Prostate gland (tissue), 2 donors: ENCODE measurements around the gene ARHGAP26. TPM values are rescaled to one million over a fixed set of nuclear protein-coding genes. Genes with fewer than 3 reads are reported as not detected.
A peak's percentile ranks its signal among the peaks of the same experiment; 100 is the strongest.

Source experiments
- DNase-seq: peaks from one replicate; pipeline ENCODE4 v3.0.0-alpha.2; 2019; ENCODE audit warnings: low spot score
- H3K27ac ChIP-seq, 2 donors: fragments of 200-600 bp; sonication (generic); 2 replicates each; pipeline ENCODE4 v1.5.1; 2017 to 2019
- H3K27me3 ChIP-seq: fragments of 200-600 bp; sonication (generic); replicated peaks from 2 replicates; pipeline ENCODE4 v1.5.1; 2019; ENCODE audit not compliant: insufficient read depth
- H3K36me3 ChIP-seq, 2 donors: fragments of 200-600 bp; sonication (generic); 1 replicate in 1 of 2; 2 replicates in 1 of 2; pipeline versions ENCODE4 v1.5.1 to v1.8.1; 2017 to 2019
- H3K4me1 ChIP-seq: fragments of 200-600 bp; sonication (generic); replicated peaks from 2 replicates; pipeline ENCODE4 v1.5.1; 2019
- H3K4me3 ChIP-seq, 2 donors: fragments of 200-600 bp; sonication (generic); 2 replicates each; pipeline ENCODE4 v1.5.1; 2017 to 2019
- H3K9me3 ChIP-seq: fragments of 200-600 bp; sonication (generic); 2 replicates; pipeline ENCODE4 v1.5.1; 2017
- POLR2A ChIP-seq: fragments of 450-650 bp; IDR thresholded peaks from one replicate; pipeline ENCODE4 v1.6.1; 2016; ENCODE audit warnings: antibody characterized with exemption, mild to moderate bottlenecking
- POLR2AphosphoS5 ChIP-seq: sonication (generic); formaldehyde crosslinking; IDR thresholded peaks from one replicate; pipeline ENCODE4 v1.6.1; 2017; ENCODE audit warnings: antibody characterized with exemption
- WGBS: methylation state at CpG from one replicate; pipeline ENCODE4 v1.1.5; 2018; 5-methylcytosine and 5-hydroxymethylcytosine counted together
- intact Hi-C: fragments of 100-400 bp; cut with DNase I; formaldehyde crosslinking; loops from one replicate; pipeline ENCODE4 v1.14.2; 2022
- total RNA-seq, 2 donors: library from RNA; depleted of rRNA; stranded (reverse); fragments of >200 nt; gene quantifications; one replicate each; pipeline ENCODE4 v1.1.0, GENCODE V29; 2016
- TF ChIP-seq, protein P1 (sequence below), 4 experiments: fragments of 200-600 bp in 2 of 4; fragments of 450-650 bp in 2 of 4; sonication (generic) in 2 of 4; IDR thresholded peaks; 1 replicate in 3 of 4; 2 replicates in 1 of 4; pipeline ENCODE4 v1.5.1; 2016 to 2019; ENCODE audit warnings: antibody characterized with exemption in 4 of 4, mild to moderate bottlenecking in 2 of 4, moderate library complexity in 2 of 4

The ARHGAP26 gene
- total RNA-seq, 2 donors from 2014 or later: 11.7 to 39.8 TPM

DNA sequence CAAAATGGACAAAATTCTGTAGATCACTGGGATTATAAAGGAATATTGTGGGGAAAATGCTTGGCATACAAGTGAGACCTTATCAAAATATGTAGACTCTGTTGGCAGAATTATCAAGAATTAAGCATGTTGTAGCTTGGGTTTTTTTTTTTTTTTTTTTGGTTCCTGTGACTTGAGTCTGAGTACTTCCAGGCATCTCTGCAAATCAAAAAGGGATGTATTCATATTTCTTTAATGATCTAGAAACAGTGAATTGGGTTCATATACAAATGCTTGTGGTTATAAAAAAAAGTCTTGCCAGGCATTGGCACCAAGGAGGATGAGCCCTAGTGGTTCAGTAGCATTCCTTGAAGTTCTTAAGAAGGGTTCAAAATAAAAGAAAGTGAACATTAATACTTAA is 292.2 kb downstream of the ARHGAP26 start:
- DNase-seq: no peak
- Histone ChIP-seq H3K27ac (no peak overlapping the region), H3K4me1 (no peaks in the 10 kb centered on the region), H3K4me3 (no peak overlapping the region), H3K9me3 (no peaks in the 10 kb centered on the region), H3K36me3 (no peaks in the 10 kb centered on the region), H3K27me3 (no peaks in the 10 kb centered on the region)
- TF ChIP-seq, protein P1, sequence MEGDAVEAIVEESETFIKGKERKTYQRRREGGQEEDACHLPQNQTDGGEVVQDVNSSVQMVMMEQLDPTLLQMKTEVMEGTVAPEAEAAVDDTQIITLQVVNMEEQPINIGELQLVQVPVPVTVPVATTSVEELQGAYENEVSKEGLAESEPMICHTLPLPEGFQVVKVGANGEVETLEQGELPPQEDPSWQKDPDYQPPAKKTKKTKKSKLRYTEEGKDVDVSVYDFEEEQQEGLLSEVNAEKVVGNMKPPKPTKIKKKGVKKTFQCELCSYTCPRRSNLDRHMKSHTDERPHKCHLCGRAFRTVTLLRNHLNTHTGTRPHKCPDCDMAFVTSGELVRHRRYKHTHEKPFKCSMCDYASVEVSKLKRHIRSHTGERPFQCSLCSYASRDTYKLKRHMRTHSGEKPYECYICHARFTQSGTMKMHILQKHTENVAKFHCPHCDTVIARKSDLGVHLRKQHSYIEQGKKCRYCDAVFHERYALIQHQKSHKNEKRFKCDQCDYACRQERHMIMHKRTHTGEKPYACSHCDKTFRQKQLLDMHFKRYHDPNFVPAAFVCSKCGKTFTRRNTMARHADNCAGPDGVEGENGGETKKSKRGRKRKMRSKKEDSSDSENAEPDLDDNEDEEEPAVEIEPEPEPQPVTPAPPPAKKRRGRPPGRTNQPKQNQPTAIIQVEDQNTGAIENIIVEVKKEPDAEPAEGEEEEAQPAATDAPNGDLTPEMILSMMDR (IDR thresholded peaks at IDR 0.05): no peak
- no peak for TF ChIP-seq POLR2AphosphoS5
- TF ChIP-seq POLR2A: no peak
- intact Hi-C loops: no loop called here

DNA sequence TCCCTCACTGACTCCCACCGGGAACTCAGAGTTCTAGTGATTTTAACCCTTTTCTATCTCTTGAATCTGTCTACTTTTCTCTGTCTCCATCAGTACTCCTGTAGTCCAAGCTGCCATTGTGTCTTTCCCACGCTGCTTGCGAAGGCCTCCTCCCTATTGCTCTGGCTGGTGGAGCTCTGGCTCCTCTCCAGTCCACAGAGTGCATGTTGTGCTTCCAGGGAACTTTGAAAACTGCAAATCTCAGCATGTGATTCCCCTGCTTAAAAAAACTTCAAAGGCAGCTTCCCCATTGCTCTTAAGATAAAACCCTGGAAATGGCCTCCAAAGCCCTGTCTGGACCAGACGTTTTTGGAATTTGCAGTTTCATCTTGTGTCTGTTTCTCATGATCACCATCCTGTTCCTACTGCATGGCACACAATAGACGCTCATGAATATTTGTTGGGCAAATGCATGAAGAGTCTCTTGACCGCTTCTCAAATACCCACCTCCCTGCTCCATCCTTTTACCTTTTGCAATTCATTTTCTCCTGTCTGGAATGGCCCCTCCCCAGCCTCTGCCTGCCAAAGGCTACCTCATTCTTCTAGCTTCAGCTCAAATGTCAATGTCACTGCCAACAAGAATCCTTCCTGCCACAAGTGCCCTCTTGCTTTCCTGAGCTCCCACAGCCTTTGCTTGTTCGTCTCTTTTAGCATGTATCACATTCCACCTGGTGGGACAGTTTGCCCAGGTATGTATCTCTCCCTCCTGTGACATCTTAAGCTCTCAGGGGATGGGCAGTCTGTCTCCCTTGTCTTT is 293.2 kb downstream of the ARHGAP26 start:
- H3K4me3 ChIP-seq: no peak overlapping the region
- intact Hi-C loops: no loop called here
- H3K36me3 ChIP-seq: no peaks in the 10 kb centered on the region
- H3K9me3 ChIP-seq: no peaks in the 10 kb centered on the region
- H3K27ac ChIP-seq: peak overlapping the region in 1 of 2 donors; percentile 16
- peak; percentile 54 for DNase-seq
- TF ChIP-seq POLR2AphosphoS5 (peak; percentile 40), POLR2A (no peak)
- TF ChIP-seq, protein P1 (IDR thresholded peaks at IDR 0.05): no peak
- 43% methylated on average over 7 of the region's 7 CpGs for WGBS
- no peaks in the 10 kb centered on the region for H3K4me1 ChIP-seq
- no peaks in the 10 kb centered on the region for H3K27me3 ChIP-seq

DNA sequence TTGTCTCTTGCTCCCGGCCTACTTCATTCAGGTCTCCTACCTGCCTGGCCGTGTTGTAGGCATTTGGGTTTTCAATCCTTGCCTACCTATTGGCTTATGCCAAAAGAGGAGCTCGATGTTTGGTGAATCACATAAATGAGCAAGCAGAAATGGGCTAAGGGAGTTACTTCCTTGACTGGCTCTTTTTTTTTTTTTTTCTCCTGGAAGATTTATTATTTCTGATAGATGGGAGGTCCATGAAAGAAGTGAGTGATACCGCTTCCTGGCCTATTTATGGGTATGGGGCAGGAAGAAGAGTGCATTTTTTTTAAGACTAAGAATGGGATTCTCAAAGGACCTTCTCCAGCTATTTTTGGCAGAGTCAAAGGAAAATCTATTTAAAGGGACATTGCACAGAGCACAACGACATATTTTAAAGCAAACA is 294.1 kb downstream of the ARHGAP26 start:
- TF ChIP-seq POLR2AphosphoS5 (no peak), POLR2A (no peak)
- TF ChIP-seq, protein P1 (IDR thresholded peaks at IDR 0.05): no peak
- no peak for DNase-seq
- H3K9me3 ChIP-seq: no peaks in the 10 kb centered on the region
- intact Hi-C loops: no loop called here
- H3K27ac ChIP-seq: peak overlapping the region in 1 of 2 donors; percentile 16
- no peak overlapping the region for H3K4me3 ChIP-seq
- H3K27me3 ChIP-seq: no peaks in the 10 kb centered on the region
- no peaks in the 10 kb centered on the region for H3K36me3 ChIP-seq
- 36% methylated on average over 5 of the region's 5 CpGs for WGBS
- no peaks in the 10 kb centered on the region for H3K4me1 ChIP-seq

DNA sequence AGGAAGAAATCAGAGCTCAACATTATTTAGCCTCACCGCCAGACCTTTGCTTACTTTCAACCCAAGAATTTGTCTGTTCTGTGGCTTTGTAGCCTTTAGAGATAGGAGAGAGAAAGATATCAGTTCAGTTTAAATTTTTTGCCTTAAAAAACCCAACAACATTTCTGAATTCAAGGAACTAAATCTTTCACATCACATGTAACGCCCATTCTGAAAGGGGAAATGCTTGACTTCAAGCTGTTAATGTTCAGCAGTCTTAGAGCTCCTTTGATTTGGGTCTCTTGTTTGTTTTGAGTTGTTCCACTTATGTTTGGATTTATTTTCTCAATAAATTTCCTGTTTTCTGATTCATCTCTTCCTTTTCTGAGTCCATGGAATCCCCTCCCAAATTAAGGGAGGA is 294.5 kb downstream of the ARHGAP26 start:
- no peak for DNase-seq
- TF ChIP-seq POLR2AphosphoS5: no peak
- no peak for TF ChIP-seq POLR2A
- TF ChIP-seq, protein P1 (IDR thresholded peaks at IDR 0.05): no peak
- H3K4me1 ChIP-seq: no peaks in the 10 kb centered on the region
- H3K27ac ChIP-seq: no peak overlapping the region
- WGBS: 70% methylated on average over 2 of the region's 2 CpGs
- H3K36me3 ChIP-seq: no peaks in the 10 kb centered on the region
- no peaks in the 10 kb centered on the region for H3K9me3 ChIP-seq
- intact Hi-C loops: no loop called here
- no peak overlapping the region for H3K4me3 ChIP-seq
- no peaks in the 10 kb centered on the region for H3K27me3 ChIP-seq
